Liver (tissue), 9 donors: ENCODE measurements around the gene ADCYAP1R1. TPM values are rescaled to one million over a fixed set of nuclear protein-coding genes. Genes with fewer than 3 reads are reported as not detected.

ENCODE experiments used
- DNase-seq: peaks from one replicate; pipeline ENCODE4 v3.0.0-alpha.2; 2017; ENCODE audit warnings: low spot score
- H3K27ac ChIP-seq, 2 donors: one replicate each; pipeline ENCODE4 v1.7.0; 2013; ENCODE audit warnings: inconsistent platforms in 2 of 2, low read length in 2 of 2, control low read depth in 1 of 2, low read depth in 1 of 2, mild to moderate bottlenecking in 1 of 2
- H3K27me3 ChIP-seq, 4 donors: one replicate each; pipeline versions ENCODE4 v1.6.1 to v1.7.0; 2013; ENCODE audit warnings: low read length in 3 of 4, inconsistent platforms in 1 of 4, mild to moderate bottlenecking in 1 of 4, moderate library complexity in 1 of 4; ENCODE audit not compliant: control insufficient read depth in 4 of 4, insufficient read depth in 4 of 4
- H3K36me3 ChIP-seq, 4 donors: one replicate each; pipeline versions ENCODE4 v1.6.1 to v1.7.0; 2013; ENCODE audit warnings: low read length in 3 of 4, mild to moderate bottlenecking in 3 of 4, low read depth in 1 of 4, moderate library complexity in 1 of 4; ENCODE audit not compliant: control insufficient read depth in 4 of 4, insufficient read depth in 3 of 4
- H3K4me1 ChIP-seq, 4 donors: one replicate each; pipeline versions ENCODE4 v1.6.1 to v1.7.0; 2013; ENCODE audit warnings: low read length in 3 of 4, mild to moderate bottlenecking in 3 of 4, moderate library complexity in 1 of 4; ENCODE audit not compliant: control insufficient read depth in 4 of 4, insufficient read depth in 4 of 4
- H3K4me3 ChIP-seq, 3 donors: one replicate each; pipeline versions ENCODE4 v1.6.1 to v1.7.0; 2013; ENCODE audit warnings: low read length in 3 of 3, control low read depth in 1 of 3, low read depth in 1 of 3, mild to moderate bottlenecking in 1 of 3
- H3K9ac ChIP-seq, 2 donors: one replicate each; pipeline ENCODE4 v1.7.0; 2013; ENCODE audit warnings: low read length in 2 of 2, mild to moderate bottlenecking in 2 of 2, moderate library complexity in 2 of 2, control low read depth in 1 of 2, low read depth in 1 of 2
- H3K9me3 ChIP-seq, 4 donors: one replicate each; pipeline versions ENCODE4 v1.6.1 to v1.7.0; 2013; ENCODE audit warnings: low read length in 3 of 4; ENCODE audit not compliant: control insufficient read depth in 4 of 4
- ATF3 ChIP-seq: IDR thresholded peaks from 2 replicates; pipeline ENCODE4 v1.6.1; 2016; ENCODE audit warnings: antibody characterized with exemption
- CTCF ChIP-seq: fragments of 150-350 bp; IDR thresholded peaks from 2 replicates; pipeline ENCODE4 v1.5.1; 2017; ENCODE audit warnings: improper control_type of control experiment, low read depth, low read length; ENCODE audit not compliant: missing input control
- EGR1 ChIP-seq, 2 donors: IDR thresholded peaks; 2 replicates each; pipeline ENCODE4 v1.6.1; 2016 to 2018; ENCODE audit warnings: antibody characterized with exemption in 2 of 2, low read depth in 2 of 2
- FOXA1 ChIP-seq: IDR thresholded peaks from 2 replicates; pipeline ENCODE4 v1.6.1; 2016; ENCODE audit warnings: antibody characterized with exemption
- FOXA2 ChIP-seq: IDR thresholded peaks from 2 replicates; pipeline ENCODE4 v1.6.1; 2016; ENCODE audit warnings: antibody characterized with exemption
- GABPA ChIP-seq, 2 donors: IDR thresholded peaks in 1 of 2; conservative IDR thresholded peaks in 1 of 2; 2 replicates each; pipeline ENCODE4 v1.6.1; 2016; ENCODE audit warnings: antibody characterized with exemption in 2 of 2, mild to moderate bottlenecking in 1 of 2, moderate library complexity in 1 of 2
- HNF4A ChIP-seq, 2 donors: conservative IDR thresholded peaks; 2 replicates each; pipeline ENCODE4 v1.6.1; 2016; ENCODE audit warnings: antibody characterized with exemption in 2 of 2, mild to moderate bottlenecking in 2 of 2
- HNF4G ChIP-seq: IDR thresholded peaks from 2 replicates; pipeline ENCODE4 v1.6.1; 2016; ENCODE audit warnings: antibody characterized with exemption
- JUND ChIP-seq, 2 donors: IDR thresholded peaks; 2 replicates each; pipeline ENCODE4 v1.6.1; 2016; ENCODE audit warnings: antibody characterized with exemption in 2 of 2
- MAX ChIP-seq: IDR thresholded peaks from 2 replicates; pipeline ENCODE4 v1.6.1; 2016; ENCODE audit warnings: antibody characterized with exemption
- NR2F2 ChIP-seq: IDR thresholded peaks from 2 replicates; pipeline ENCODE4 v1.6.1; 2016; ENCODE audit warnings: antibody characterized with exemption
- RAD21 ChIP-seq, 2 donors: IDR thresholded peaks; 2 replicates each; pipeline ENCODE4 v1.6.1; 2016; ENCODE audit warnings: antibody characterized with exemption in 2 of 2, mild to moderate bottlenecking in 2 of 2
- REST ChIP-seq: IDR thresholded peaks from 2 replicates; pipeline ENCODE4 v1.6.1; 2016; ENCODE audit warnings: antibody characterized with exemption, mild to moderate bottlenecking
- RXRA ChIP-seq, 2 donors: IDR thresholded peaks; 2 replicates each; pipeline ENCODE4 v1.6.1; 2017 to 2018; ENCODE audit warnings: antibody characterized with exemption in 2 of 2, mild to moderate bottlenecking in 1 of 2
- SP1 ChIP-seq: IDR thresholded peaks from 2 replicates; pipeline ENCODE4 v1.6.1; 2018; ENCODE audit warnings: antibody characterized with exemption, mild to moderate bottlenecking
- TAF1 ChIP-seq: conservative IDR thresholded peaks from 2 replicates; pipeline ENCODE4 v1.6.1; 2016; ENCODE audit warnings: antibody characterized with exemption, mild to moderate bottlenecking
- YY1 ChIP-seq: IDR thresholded peaks from 2 replicates; pipeline ENCODE4 v1.6.1; 2016; ENCODE audit warnings: antibody characterized with exemption, mild to moderate bottlenecking
- ZBTB33 ChIP-seq: IDR thresholded peaks from 2 replicates; pipeline ENCODE4 v1.6.1; 2016; ENCODE audit warnings: antibody characterized with exemption
- WGBS: extraction: QIAGEN DNeasy Blood & Tissue Kit; methylation state at CpG from one replicate; pipeline ENCODE4 v1.1.7; 2013; 5-methylcytosine and 5-hydroxymethylcytosine counted together
- polyA plus RNA-seq, 2 donors: library from polyadenylated mRNA; stranded (reverse) in 1 of 2; unstranded in 1 of 2; fragments of 200-250 nt in 1 of 2; fragments of >200 nt in 1 of 2; fragmentation: Nextera tagmentation in 1 of 2; extraction: Ambion mirVana in 1 of 2; gene quantifications; one replicate each; pipeline versions ENCODE4 v1.2.1 to v1.2.3, GENCODE V29; 2013 to 2015
- total RNA-seq, 2 donors: library from RNA; depleted of rRNA; stranded (reverse); fragments of >200 nt; gene quantifications; one replicate each; pipeline ENCODE4 v1.2.3, GENCODE V29; 2014
- donor health status: healthy.
- donor health status: healthy.
- donor health status: healthy.
- donor health status: healthy.
- donor health status: healthy.

Gene ADCYAP1R1
- total and polyA plus RNA-seq, 4 donors, result 0.05 to 0.67 (median 0.12) TPM; not detected in 1

GRCh38 chr7:31099451-31100444 is 47.6 kb downstream of the ADCYAP1R1 start:
- no peaks in the 10 kb centered on the region for H3K36me3 ChIP-seq
- no peak overlapping the region for H3K27ac ChIP-seq
- no peak overlapping the region for H3K9ac ChIP-seq
- no peaks in the 10 kb centered on the region for H3K9me3 ChIP-seq
- DNase-seq, result no peak
- TF ChIP-seq CTCF (no peak), HNF4A (conservative IDR thresholded peaks at IDR 0.05) (no peak), REST (no peak), JUND (IDR thresholded peaks at IDR 0.05) (no peak), EGR1 (IDR thresholded peaks at IDR 0.05; ENCODE audit: low read depth in 2 of 2) (no peak), HNF4G (no peak), RXRA (IDR thresholded peaks at IDR 0.05) (no peak), SP1 (no peak), ATF3 (no peak), YY1 (no peak), MAX (no peak), NR2F2 (no peak), GABPA (IDR thresholded peaks at IDR 0.05 in 1 of 2, conservative IDR thresholded peaks at IDR 0.05 in 1 of 2) (no peak), FOXA2 (no peak), ZBTB33 (no peak), TAF1 (no peak), RAD21 (IDR thresholded peaks at IDR 0.05) (no peak), FOXA1 (no peak)
- no peaks in the 10 kb centered on the region for H3K4me1 ChIP-seq
- 76% methylated on average over 20 of the region's 20 CpGs for WGBS
- no peak overlapping the region for H3K4me3 ChIP-seq
- peaks cover 0 to 2% (median 0%) of the 10 kb centered on the region in 4 donors for H3K27me3 ChIP-seq
